Measurements from ENCODE around the gene DOK4. TPM values are rescaled to one million over a fixed set of nuclear protein-coding genes. Genes with fewer than 3 reads are reported as not detected.

The DOK4 gene
- total and polyA plus RNA-seq, 2 of the 8 experiments (the other 6 are each of a cell fraction or from before 2014, with no cell fraction given), result 24.0 to 28.9 TPM

GRCh38 chr16:57447186-57447962, 38.9 kb downstream of the DOK4 start, which contains the start of the genes CIAPIN1 and COQ9 (continued):
- TF ChIP-seq CHD7 (IDR thresholded peaks at IDR 0.05; ENCODE audit: insufficient replicate concordance, low read length) (no peak), SAP30 (IDR thresholded peaks at IDR 0.05; ENCODE audit: insufficient read depth, insufficient replicate concordance, low read length) (no peak), USF2 (IDR thresholded peaks at IDR 0.05; ENCODE audit: low read length) (no peak), FOSL1 (IDR thresholded peaks at IDR 0.05; ENCODE audit: insufficient read depth, low read depth, low read length) (no peak), E2F6 (IDR thresholded peaks at IDR 0.05) (no peak; the same call in 1 of the 2 replicates)

All from H1 (cell line).